Measurements from ENCODE around the gene ABHD6.

The ABHD6 gene

GRCh38 chr3:58332575-58333188, 95.1 kb downstream of the ABHD6 start, which contains the start of gene PXK:
Gene PXK, plus strand, starts transcription at chr3:58332892. Its CDS starts 97 bp downstream, at chr3:58332989.
- Histone ChIP-seq H3K9me2 (replicated peaks; ENCODE audit: insufficient read depth, low read length) (no peaks in the 10 kb centered on the region), H3K79me2 (ENCODE audit: insufficient read depth, low read length) (peaks cover 47% of the 10 kb centered on the region), H3F3A (ENCODE audit: insufficient read depth) (peaks cover 38% of the 10 kb centered on the region), H3K36me3 (ENCODE audit: low read length) (peaks cover 6% of the 10 kb centered on the region; the same call in 1 of the 2 replicates), H3K4me3 (ENCODE audit: insufficient read depth, low read length, poor library complexity, severe bottlenecking) (peak within 1 kb of the TSS; percentile 75), H4K20me1 (ENCODE audit: low read depth, low read length) (no peaks in the 10 kb centered on the region), H3K27ac (ENCODE audit: low read depth, low read length) (peak within 1 kb of the TSS; percentile 98), H3K27me3 (ENCODE audit: low read length) (no peaks in the 10 kb centered on the region), H3K4me2 (ENCODE audit: low read depth, low read length, poor library complexity, severe bottlenecking) (peak within 1 kb of the TSS; percentile 100), H3K9ac (ENCODE audit: low read length) (peak within 1 kb of the TSS; percentile 81), H2AFZ (ENCODE audit: low read depth, low read length, severe bottlenecking) (peak within 1 kb of the TSS; percentile 93), H3K9me3 (ENCODE audit: insufficient read depth, low read length) (no peaks in the 10 kb centered on the region)
- TF ChIP-seq EZH2phosphoT487 (conservative IDR thresholded peaks at IDR 0.05; ENCODE audit: low read length): no peak
- no peak for TF ChIP-seq CTCF (IDR thresholded peaks at IDR 0.05; ENCODE audit: insufficient read depth, low read length, poor library complexity, severe bottlenecking)

- H3K9me3 ChIP-seq (ENCODE audit: insufficient read depth, low read length): no peaks in the 10 kb centered on the region
- H3K4me3 ChIP-seq (ENCODE audit: insufficient read depth, low read length, poor library complexity, severe bottlenecking): peak overlapping the region; percentile 75
- H4K20me1 ChIP-seq (ENCODE audit: low read depth, low read length): no peaks in the 10 kb centered on the region
- peak overlapping the region; percentile 100 for H3K4me2 ChIP-seq (ENCODE audit: low read depth, low read length, poor library complexity, severe bottlenecking)
- H3K79me2 ChIP-seq (ENCODE audit: insufficient read depth, low read length): peaks cover 53% of the 10 kb centered on the region
- TF ChIP-seq EZH2phosphoT487 (conservative IDR thresholded peaks at IDR 0.05; ENCODE audit: low read length) (no peak), CTCF (IDR thresholded peaks at IDR 0.05; ENCODE audit: insufficient read depth, low read length, poor library complexity, severe bottlenecking) (peak; percentile 44)
- peak overlapping the region; percentile 98 for H3K27ac ChIP-seq (ENCODE audit: low read depth, low read length)
- H2AFZ ChIP-seq (ENCODE audit: low read depth, low read length, severe bottlenecking): no peak overlapping the region
- H3K27me3 ChIP-seq (ENCODE audit: low read length): no peaks in the 10 kb centered on the region
- peaks cover 45% of the 10 kb centered on the region for H3F3A ChIP-seq (ENCODE audit: insufficient read depth)
- H3K9me2 ChIP-seq (replicated peaks; ENCODE audit: insufficient read depth, low read length): no peaks in the 10 kb centered on the region
- peak overlapping the region; percentile 81 for H3K9ac ChIP-seq (ENCODE audit: low read length)
- H3K36me3 ChIP-seq (ENCODE audit: low read length): peaks cover 9% of the 10 kb centered on the region; the same call in 1 of the 2 replicates
Observed at GRCh38 chr3:58333206-58334012, 95.8 kb downstream of the ABHD6 start.

GRCh38 chr3:58334013-58334321, 96.4 kb downstream of the ABHD6 start:
- H3K27me3 ChIP-seq (ENCODE audit: low read length): no peaks in the 10 kb centered on the region
- peak overlapping the region; percentile 81 for H3K9ac ChIP-seq (ENCODE audit: low read length)
- H3K9me2 ChIP-seq (replicated peaks; ENCODE audit: insufficient read depth, low read length): no peaks in the 10 kb centered on the region
- H3F3A ChIP-seq (ENCODE audit: insufficient read depth): peaks cover 50% of the 10 kb centered on the region
- no peak for TF ChIP-seq CTCF (IDR thresholded peaks at IDR 0.05; ENCODE audit: insufficient read depth, low read length, poor library complexity, severe bottlenecking)
- TF ChIP-seq EZH2phosphoT487 (conservative IDR thresholded peaks at IDR 0.05; ENCODE audit: low read length): no peak
- H3K4me2 ChIP-seq (ENCODE audit: low read depth, low read length, poor library complexity, severe bottlenecking): peak overlapping the region; percentile 100
- H3K36me3 ChIP-seq (ENCODE audit: low read length): peaks cover 9% of the 10 kb centered on the region; the same call in 1 of the 2 replicates
- no peaks in the 10 kb centered on the region for H3K9me3 ChIP-seq (ENCODE audit: insufficient read depth, low read length)
- peak overlapping the region; percentile 98 for H3K27ac ChIP-seq (ENCODE audit: low read depth, low read length)
- H4K20me1 ChIP-seq (ENCODE audit: low read depth, low read length): no peaks in the 10 kb centered on the region
- H2AFZ ChIP-seq (ENCODE audit: low read depth, low read length, severe bottlenecking): no peak overlapping the region
- peaks cover 53% of the 10 kb centered on the region for H3K79me2 ChIP-seq (ENCODE audit: insufficient read depth, low read length)
- H3K4me3 ChIP-seq (ENCODE audit: insufficient read depth, low read length, poor library complexity, severe bottlenecking): peak overlapping the region; percentile 75

All from SU-DHL-6 (cell line).